Body of pancreas (tissue), 4 donors: ENCODE measurements around the gene ALDH1A1.

ENCODE experiments used
- CTCF ChIP-seq, 7 experiments: fragments of 450-650 bp in 4 of 7; fragments of 200-600 bp in 3 of 7; sonication (generic) in 3 of 7; IDR thresholded peaks; one replicate each; pipeline ENCODE4 v1.5.1; 2016 to 2019; ENCODE audit warnings: antibody characterized with exemption in 7 of 7
- POLR2A ChIP-seq, 3 donors: fragments of 450-650 bp; IDR thresholded peaks; one replicate each; pipeline ENCODE4 v1.6.1; 2016; ENCODE audit warnings: antibody characterized with exemption in 3 of 3, mild to moderate bottlenecking in 2 of 3

GRCh38 chr9:72984991-72985390, 32.1 kb upstream of the ALDH1A1 start:
- TF ChIP-seq CTCF (IDR thresholded peaks at IDR 0.05) (no peak), POLR2A (IDR thresholded peaks at IDR 0.05) (no peak)
